WTC11 (cell line): ENCODE data around the gene IL26. TPM values are rescaled to one million over a fixed set of nuclear protein-coding genes. Genes with fewer than 3 reads are reported as not detected.

Experiments
- ATAC-seq: fragments of 200-7000 bp; cut with Tn5 transposase; 2 replicates; pipeline ENCODE4 v1.10.0; 2021; ENCODE audit warnings: mild to moderate bottlenecking, moderate library complexity
- CTCF ChIA-PET: fragments of 300-600 bp; sonication (Branson Sonifier 250); formaldehyde crosslinking; loops from one replicate; lab custom pipeline; 2021; ENCODE audit warnings: antibody characterized with exemption; lab: Charles Lee
- POLR2A ChIA-PET: fragments of 350-600 bp; sonication (Branson Sonifier 250); formaldehyde crosslinking; loops from one replicate; lab custom pipeline; 2021; ENCODE audit warnings: antibody characterized with exemption; lab: Charles Lee
- DNase-seq: peaks from one replicate; pipeline ENCODE4 v3.0.0; 2021; ENCODE audit warnings: low spot score
- H3K27ac Mint-ChIP-seq: 2 replicates; pipeline ENCODE4 v1.8.0; 2021; ENCODE audit warnings: mixed read lengths
- H3K27me3 Mint-ChIP-seq: 2 replicates; pipeline ENCODE4 v1.8.0; 2021; ENCODE audit warnings: low read depth, mild to moderate bottlenecking, moderate library complexity, mixed read lengths
- H3K36me3 Mint-ChIP-seq: 2 replicates; pipeline ENCODE4 v1.8.0; 2021; ENCODE audit warnings: mixed read lengths
- H3K4me1 Mint-ChIP-seq: 2 replicates; pipeline ENCODE4 v1.8.0; 2022; ENCODE audit warnings: mixed read lengths
- H3K4me3 Mint-ChIP-seq: 2 replicates; pipeline ENCODE4 v1.8.0; 2021; ENCODE audit warnings: mild to moderate bottlenecking, moderate library complexity, mixed read lengths
- H3K9me3 Mint-ChIP-seq: 2 replicates; pipeline ENCODE4 v1.8.0; 2021; ENCODE audit warnings: mixed read lengths
- CBFB ChIP-seq: sonication (generic); formaldehyde crosslinking; IDR thresholded peaks from 2 replicates; pipeline ENCODE4 v1.8.1; 2022; ENCODE audit warnings: mild to moderate bottlenecking, low read depth, missing genetic modification reagents
- FOXK1 ChIP-seq: sonication (generic); formaldehyde crosslinking; IDR thresholded peaks from 2 replicates; pipeline ENCODE4 v1.8.0; 2022; ENCODE audit warnings: mild to moderate bottlenecking, moderate library complexity, missing genetic modification reagents
- JAZF1 ChIP-seq: fragments of 250-450 bp; sonication (Bioruptor Pico); IDR thresholded peaks from 2 replicates; pipeline ENCODE4 v1.9.0; 2021; ENCODE audit warnings: moderate library complexity, mild to moderate bottlenecking, inconsistent platforms
- NFE2L1 ChIP-seq: sonication (generic); formaldehyde crosslinking; IDR thresholded peaks from 2 replicates; pipeline ENCODE4 v1.8.1; 2023; ENCODE audit warnings: missing genetic modification reagents
- SMAD4 ChIP-seq: sonication (generic); formaldehyde crosslinking; IDR thresholded peaks from 2 replicates; pipeline ENCODE4 v1.8.0; 2022; ENCODE audit warnings: mild to moderate bottlenecking, missing genetic modification reagents
- TP53 ChIP-seq: sonication (generic); formaldehyde crosslinking; IDR thresholded peaks from 2 replicates; pipeline ENCODE4 v1.8.1; 2023; ENCODE audit warnings: mild to moderate bottlenecking, missing genetic modification reagents
- ZNF121 ChIP-seq: sonication (generic); formaldehyde crosslinking; IDR thresholded peaks from 2 replicates; pipeline ENCODE4 v1.8.0; 2023; ENCODE audit warnings: missing genetic modification reagents
- ZNF138 ChIP-seq: sonication (generic); formaldehyde crosslinking; conservative IDR thresholded peaks from 2 replicates; pipeline ENCODE4 v1.8.1; 2022; ENCODE audit warnings: mild to moderate bottlenecking, moderate library complexity, missing genetic modification reagents
- ZNF317 ChIP-seq: sonication (generic); formaldehyde crosslinking; IDR thresholded peaks from 2 replicates; pipeline ENCODE4 v1.8.1; 2023; ENCODE audit warnings: low read depth, mild to moderate bottlenecking, moderate library complexity, missing genetic modification reagents, borderline replicate concordance
- ZNF423 ChIP-seq: fragments of 250-450 bp; sonication (Bioruptor Pico); IDR thresholded peaks from 2 replicates; pipeline ENCODE4 v2.1.2; 2022; ENCODE audit warnings: mild to moderate bottlenecking, moderate library complexity
- total RNA-seq: library from RNA; stranded (reverse); gene quantifications from 3 replicates; pipeline ENCODE4 v1.2.3, GENCODE V29; 2021
- TF ChIP-seq, protein P1 (sequence below): sonication (generic); formaldehyde crosslinking; IDR thresholded peaks from 2 replicates; pipeline ENCODE4 v1.8.0; 2022; ENCODE audit warnings: missing genetic modification reagents
- TF ChIP-seq, protein P2 (sequence below): sonication (generic); formaldehyde crosslinking; IDR thresholded peaks from 2 replicates; pipeline ENCODE4 v1.8.0; 2023; ENCODE audit warnings: missing genetic modification reagents, mild to moderate bottlenecking, borderline replicate concordance
- TF ChIP-seq, protein P3 (sequence below): sonication (generic); formaldehyde crosslinking; IDR thresholded peaks from 2 replicates; pipeline ENCODE4 v1.8.0; 2022; ENCODE audit warnings: mild to moderate bottlenecking, missing genetic modification reagents
- TF ChIP-seq, protein P4 (sequence below): sonication (generic); formaldehyde crosslinking; IDR thresholded peaks from 2 replicates; pipeline ENCODE4 v1.8.1; 2022; ENCODE audit warnings: missing genetic modification reagents, borderline replicate concordance
- TF ChIP-seq, protein P5 (sequence below): sonication (generic); formaldehyde crosslinking; IDR thresholded peaks from 2 replicates; pipeline ENCODE4 v1.8.1; 2022; ENCODE audit warnings: low read depth, mild to moderate bottlenecking, moderate library complexity, missing genetic modification reagents, borderline replicate concordance
- TF ChIP-seq, protein P6 (sequence below): fragments of 250-450 bp; sonication (Bioruptor Pico); IDR thresholded peaks from 2 replicates; pipeline ENCODE4 v1.8.0; 2021; ENCODE audit warnings: mild to moderate bottlenecking
- TF ChIP-seq, protein P7 (sequence below): sonication (generic); formaldehyde crosslinking; IDR thresholded peaks from 2 replicates; pipeline ENCODE4 v1.8.1; 2022; ENCODE audit warnings: mild to moderate bottlenecking, missing genetic modification reagents, moderate library complexity, borderline replicate concordance

IL26 gene
- total RNA-seq, 1 experiment from 2014 or later: not detected

DNA sequence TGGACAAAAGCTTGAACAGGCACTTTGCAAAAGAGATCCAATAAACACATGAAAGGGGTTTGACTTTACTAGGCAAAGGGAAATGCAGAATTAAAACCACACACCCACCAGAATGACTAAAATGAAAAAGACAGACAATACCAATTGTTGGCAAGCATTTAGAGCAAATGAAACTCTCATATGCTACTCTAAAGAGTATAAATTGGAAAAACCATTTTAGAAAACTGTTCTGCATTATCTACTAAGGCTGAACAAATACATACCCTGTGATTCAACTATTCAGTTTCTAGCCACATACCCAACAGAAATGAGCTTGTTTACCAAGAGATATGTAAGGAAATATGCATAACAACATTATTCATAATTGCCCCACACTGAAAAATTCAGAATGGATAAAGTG is 36.3 kb upstream of the IL26 start:
- TF ChIP-seq SMAD4 (CRISPR knock-in tag) (no peak), ZNF423 (CRISPR knock-in tag) (no peak), CBFB (CRISPR knock-in tag) (no peak), FOXK1 (CRISPR knock-in tag) (no peak), TP53 (no peak), NFE2L1 (CRISPR knock-in tag) (no peak)
- TF ChIP-seq, protein P1, sequence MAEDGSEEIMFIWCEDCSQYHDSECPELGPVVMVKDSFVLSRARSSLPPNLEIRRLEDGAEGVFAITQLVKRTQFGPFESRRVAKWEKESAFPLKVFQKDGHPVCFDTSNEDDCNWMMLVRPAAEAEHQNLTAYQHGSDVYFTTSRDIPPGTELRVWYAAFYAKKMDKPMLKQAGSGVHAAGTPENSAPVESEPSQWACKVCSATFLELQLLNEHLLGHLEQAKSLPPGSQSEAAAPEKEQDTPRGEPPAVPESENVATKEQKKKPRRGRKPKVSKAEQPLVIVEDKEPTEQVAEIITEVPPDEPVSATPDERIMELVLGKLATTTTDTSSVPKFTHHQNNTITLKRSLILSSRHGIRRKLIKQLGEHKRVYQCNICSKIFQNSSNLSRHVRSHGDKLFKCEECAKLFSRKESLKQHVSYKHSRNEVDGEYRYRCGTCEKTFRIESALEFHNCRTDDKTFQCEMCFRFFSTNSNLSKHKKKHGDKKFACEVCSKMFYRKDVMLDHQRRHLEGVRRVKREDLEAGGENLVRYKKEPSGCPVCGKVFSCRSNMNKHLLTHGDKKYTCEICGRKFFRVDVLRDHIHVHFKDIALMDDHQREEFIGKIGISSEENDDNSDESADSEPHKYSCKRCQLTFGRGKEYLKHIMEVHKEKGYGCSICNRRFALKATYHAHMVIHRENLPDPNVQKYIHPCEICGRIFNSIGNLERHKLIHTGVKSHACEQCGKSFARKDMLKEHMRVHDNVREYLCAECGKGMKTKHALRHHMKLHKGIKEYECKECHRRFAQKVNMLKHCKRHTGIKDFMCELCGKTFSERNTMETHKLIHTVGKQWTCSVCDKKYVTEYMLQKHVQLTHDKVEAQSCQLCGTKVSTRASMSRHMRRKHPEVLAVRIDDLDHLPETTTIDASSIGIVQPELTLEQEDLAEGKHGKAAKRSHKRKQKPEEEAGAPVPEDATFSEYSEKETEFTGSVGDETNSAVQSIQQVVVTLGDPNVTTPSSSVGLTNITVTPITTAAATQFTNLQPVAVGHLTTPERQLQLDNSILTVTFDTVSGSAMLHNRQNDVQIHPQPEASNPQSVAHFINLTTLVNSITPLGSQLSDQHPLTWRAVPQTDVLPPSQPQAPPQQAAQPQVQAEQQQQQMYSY (CRISPR knock-in tag): no peak
- TF ChIP-seq, protein P2, sequence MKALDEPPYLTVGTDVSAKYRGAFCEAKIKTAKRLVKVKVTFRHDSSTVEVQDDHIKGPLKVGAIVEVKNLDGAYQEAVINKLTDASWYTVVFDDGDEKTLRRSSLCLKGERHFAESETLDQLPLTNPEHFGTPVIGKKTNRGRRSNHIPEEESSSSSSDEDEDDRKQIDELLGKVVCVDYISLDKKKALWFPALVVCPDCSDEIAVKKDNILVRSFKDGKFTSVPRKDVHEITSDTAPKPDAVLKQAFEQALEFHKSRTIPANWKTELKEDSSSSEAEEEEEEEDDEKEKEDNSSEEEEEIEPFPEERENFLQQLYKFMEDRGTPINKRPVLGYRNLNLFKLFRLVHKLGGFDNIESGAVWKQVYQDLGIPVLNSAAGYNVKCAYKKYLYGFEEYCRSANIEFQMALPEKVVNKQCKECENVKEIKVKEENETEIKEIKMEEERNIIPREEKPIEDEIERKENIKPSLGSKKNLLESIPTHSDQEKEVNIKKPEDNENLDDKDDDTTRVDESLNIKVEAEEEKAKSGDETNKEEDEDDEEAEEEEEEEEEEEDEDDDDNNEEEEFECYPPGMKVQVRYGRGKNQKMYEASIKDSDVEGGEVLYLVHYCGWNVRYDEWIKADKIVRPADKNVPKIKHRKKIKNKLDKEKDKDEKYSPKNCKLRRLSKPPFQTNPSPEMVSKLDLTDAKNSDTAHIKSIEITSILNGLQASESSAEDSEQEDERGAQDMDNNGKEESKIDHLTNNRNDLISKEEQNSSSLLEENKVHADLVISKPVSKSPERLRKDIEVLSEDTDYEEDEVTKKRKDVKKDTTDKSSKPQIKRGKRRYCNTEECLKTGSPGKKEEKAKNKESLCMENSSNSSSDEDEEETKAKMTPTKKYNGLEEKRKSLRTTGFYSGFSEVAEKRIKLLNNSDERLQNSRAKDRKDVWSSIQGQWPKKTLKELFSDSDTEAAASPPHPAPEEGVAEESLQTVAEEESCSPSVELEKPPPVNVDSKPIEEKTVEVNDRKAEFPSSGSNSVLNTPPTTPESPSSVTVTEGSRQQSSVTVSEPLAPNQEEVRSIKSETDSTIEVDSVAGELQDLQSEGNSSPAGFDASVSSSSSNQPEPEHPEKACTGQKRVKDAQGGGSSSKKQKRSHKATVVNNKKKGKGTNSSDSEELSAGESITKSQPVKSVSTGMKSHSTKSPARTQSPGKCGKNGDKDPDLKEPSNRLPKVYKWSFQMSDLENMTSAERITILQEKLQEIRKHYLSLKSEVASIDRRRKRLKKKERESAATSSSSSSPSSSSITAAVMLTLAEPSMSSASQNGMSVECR (CRISPR knock-in tag): no peak
- Mint-ChIP-seq H3K4me1 (peaks cover 17% of the 10 kb centered on the region), H3K27ac (no peak overlapping the region), H3K9me3 (no peaks in the 10 kb centered on the region), H3K4me3 (no peak overlapping the region), H3K27me3 (no peaks in the 10 kb centered on the region), H3K36me3 (no peaks in the 10 kb centered on the region)
- POLR2A ChIA-PET: no interaction called here
- CTCF ChIA-PET: no interaction called here
- DNase-seq (no peak), ATAC-seq (no peak)

DNA sequence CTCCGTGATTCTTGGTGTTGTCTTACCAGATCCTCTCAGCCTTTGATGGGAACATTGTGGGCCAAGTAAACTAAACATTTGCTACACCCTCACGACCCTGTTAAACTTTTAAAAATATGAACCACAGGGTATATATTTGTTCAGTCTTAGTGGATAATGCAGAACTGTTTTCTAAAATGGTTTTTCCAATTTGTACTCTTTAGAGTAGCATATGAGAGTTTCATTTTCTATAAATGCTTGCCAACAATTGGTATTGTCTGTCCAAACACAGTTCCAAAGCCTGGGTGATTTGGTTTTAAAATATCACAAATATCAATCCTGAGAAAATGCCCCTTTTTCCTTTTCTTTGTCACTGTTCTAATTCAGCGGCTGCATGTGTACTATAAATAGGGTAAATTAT is 34.5 kb upstream of the IL26 start:
- DNase-seq: no peak
- no peak for ATAC-seq
- H3K4me1 Mint-ChIP-seq: peaks cover 17% of the 10 kb centered on the region
- H3K4me3 Mint-ChIP-seq: no peak overlapping the region
- no peak overlapping the region for H3K27ac Mint-ChIP-seq
- H3K36me3 Mint-ChIP-seq: no peaks in the 10 kb centered on the region
- CTCF ChIA-PET: no interaction called here
- H3K9me3 Mint-ChIP-seq: no peaks in the 10 kb centered on the region
- TF ChIP-seq ZNF138 (no peak), JAZF1 (no peak), ZNF317 (CRISPR knock-in tag) (no peak), ZNF121 (CRISPR knock-in tag) (no peak)
- TF ChIP-seq, protein P3, sequence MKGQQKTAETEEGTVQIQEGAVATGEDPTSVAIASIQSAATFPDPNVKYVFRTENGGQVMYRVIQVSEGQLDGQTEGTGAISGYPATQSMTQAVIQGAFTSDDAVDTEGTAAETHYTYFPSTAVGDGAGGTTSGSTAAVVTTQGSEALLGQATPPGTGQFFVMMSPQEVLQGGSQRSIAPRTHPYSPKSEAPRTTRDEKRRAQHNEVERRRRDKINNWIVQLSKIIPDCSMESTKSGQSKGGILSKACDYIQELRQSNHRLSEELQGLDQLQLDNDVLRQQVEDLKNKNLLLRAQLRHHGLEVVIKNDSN (CRISPR knock-in tag): no peak
- TF ChIP-seq, protein P4, sequence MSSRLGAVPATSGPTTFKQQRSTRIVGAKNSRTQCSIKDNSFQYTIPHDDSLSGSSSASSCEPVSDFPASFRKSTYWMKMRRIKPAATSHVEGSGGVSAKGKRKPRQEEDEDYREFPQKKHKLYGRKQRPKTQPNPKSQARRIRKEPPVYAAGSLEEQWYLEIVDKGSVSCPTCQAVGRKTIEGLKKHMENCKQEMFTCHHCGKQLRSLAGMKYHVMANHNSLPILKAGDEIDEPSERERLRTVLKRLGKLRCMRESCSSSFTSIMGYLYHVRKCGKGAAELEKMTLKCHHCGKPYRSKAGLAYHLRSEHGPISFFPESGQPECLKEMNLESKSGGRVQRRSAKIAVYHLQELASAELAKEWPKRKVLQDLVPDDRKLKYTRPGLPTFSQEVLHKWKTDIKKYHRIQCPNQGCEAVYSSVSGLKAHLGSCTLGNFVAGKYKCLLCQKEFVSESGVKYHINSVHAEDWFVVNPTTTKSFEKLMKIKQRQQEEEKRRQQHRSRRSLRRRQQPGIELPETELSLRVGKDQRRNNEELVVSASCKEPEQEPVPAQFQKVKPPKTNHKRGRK (CRISPR knock-in tag): no peak
- TF ChIP-seq, protein P5, sequence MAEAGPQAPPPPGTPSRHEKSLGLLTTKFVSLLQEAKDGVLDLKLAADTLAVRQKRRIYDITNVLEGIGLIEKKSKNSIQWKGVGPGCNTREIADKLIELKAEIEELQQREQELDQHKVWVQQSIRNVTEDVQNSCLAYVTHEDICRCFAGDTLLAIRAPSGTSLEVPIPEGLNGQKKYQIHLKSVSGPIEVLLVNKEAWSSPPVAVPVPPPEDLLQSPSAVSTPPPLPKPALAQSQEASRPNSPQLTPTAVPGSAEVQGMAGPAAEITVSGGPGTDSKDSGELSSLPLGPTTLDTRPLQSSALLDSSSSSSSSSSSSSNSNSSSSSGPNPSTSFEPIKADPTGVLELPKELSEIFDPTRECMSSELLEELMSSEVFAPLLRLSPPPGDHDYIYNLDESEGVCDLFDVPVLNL (CRISPR knock-in tag): no peak
- TF ChIP-seq, protein P6, sequence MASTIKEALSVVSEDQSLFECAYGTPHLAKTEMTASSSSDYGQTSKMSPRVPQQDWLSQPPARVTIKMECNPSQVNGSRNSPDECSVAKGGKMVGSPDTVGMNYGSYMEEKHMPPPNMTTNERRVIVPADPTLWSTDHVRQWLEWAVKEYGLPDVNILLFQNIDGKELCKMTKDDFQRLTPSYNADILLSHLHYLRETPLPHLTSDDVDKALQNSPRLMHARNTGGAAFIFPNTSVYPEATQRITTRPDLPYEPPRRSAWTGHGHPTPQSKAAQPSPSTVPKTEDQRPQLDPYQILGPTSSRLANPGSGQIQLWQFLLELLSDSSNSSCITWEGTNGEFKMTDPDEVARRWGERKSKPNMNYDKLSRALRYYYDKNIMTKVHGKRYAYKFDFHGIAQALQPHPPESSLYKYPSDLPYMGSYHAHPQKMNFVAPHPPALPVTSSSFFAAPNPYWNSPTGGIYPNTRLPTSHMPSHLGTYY (CRISPR knock-in tag): no peak
- TF ChIP-seq, protein P7, sequence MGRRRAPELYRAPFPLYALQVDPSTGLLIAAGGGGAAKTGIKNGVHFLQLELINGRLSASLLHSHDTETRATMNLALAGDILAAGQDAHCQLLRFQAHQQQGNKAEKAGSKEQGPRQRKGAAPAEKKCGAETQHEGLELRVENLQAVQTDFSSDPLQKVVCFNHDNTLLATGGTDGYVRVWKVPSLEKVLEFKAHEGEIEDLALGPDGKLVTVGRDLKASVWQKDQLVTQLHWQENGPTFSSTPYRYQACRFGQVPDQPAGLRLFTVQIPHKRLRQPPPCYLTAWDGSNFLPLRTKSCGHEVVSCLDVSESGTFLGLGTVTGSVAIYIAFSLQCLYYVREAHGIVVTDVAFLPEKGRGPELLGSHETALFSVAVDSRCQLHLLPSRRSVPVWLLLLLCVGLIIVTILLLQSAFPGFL: no peak
- POLR2A ChIA-PET: no interaction called here
- no peaks in the 10 kb centered on the region for H3K27me3 Mint-ChIP-seq
